GM23338 (cell line): ENCODE results near the gene EPS8.

ENCODE experiments used
- EZH2 ChIP-seq: fragments of 200-600 bp; sonication (generic); IDR thresholded peaks from one replicate; pipeline ENCODE4 v1.8.0; 2017; ENCODE audit warnings: antibody characterized with exemption, mild to moderate bottlenecking, low read depth; ENCODE audit not compliant: unreplicated experiment
- TF ChIP-seq, protein P1 (sequence below), 2 experiments: fragments of 200-600 bp in 1 of 2; sonication (generic) in 1 of 2; conservative IDR thresholded peaks; 2 replicates each; pipeline versions ENCODE4 v1.5.1 to v1.6.1; 2016 to 2017; ENCODE audit warnings: antibody characterized with exemption in 2 of 2, low read depth in 2 of 2, mild to moderate bottlenecking in 2 of 2, moderate library complexity in 1 of 2

DNA sequence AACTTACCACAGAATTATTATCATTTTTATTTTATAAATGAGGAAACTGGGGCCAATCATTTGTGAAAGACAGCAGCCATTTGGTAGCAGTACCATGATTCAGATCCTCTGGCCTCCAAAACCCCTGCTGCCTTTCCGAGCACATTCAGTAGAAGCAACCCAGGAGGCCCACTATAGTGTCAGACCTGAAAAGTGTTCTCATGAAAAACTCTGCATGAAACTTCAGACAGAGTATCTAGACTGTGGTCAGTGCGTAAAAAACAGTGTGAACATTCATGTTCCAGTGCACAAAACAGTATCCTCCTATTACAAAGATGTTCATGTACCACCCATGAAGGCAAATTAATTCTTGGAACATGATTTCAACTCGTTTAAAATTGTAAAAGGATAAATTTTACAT is 112.0 kb downstream of the EPS8 start:
- TF ChIP-seq, protein P1, sequence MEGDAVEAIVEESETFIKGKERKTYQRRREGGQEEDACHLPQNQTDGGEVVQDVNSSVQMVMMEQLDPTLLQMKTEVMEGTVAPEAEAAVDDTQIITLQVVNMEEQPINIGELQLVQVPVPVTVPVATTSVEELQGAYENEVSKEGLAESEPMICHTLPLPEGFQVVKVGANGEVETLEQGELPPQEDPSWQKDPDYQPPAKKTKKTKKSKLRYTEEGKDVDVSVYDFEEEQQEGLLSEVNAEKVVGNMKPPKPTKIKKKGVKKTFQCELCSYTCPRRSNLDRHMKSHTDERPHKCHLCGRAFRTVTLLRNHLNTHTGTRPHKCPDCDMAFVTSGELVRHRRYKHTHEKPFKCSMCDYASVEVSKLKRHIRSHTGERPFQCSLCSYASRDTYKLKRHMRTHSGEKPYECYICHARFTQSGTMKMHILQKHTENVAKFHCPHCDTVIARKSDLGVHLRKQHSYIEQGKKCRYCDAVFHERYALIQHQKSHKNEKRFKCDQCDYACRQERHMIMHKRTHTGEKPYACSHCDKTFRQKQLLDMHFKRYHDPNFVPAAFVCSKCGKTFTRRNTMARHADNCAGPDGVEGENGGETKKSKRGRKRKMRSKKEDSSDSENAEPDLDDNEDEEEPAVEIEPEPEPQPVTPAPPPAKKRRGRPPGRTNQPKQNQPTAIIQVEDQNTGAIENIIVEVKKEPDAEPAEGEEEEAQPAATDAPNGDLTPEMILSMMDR (conservative IDR thresholded peaks at IDR 0.05; ENCODE audit: low read depth in 2 of 2): no peak
- TF ChIP-seq EZH2: no peak
